GM18909 (cell line): ENCODE measurements around the gene TFB1M.

Experiments used
- ATAC-seq: cut with Tn5 transposase; IDR thresholded peaks from one replicate; pipeline ENCODE4 v1.9.1; 2021; ENCODE audit warnings: mild to moderate bottlenecking; ENCODE audit not compliant: unreplicated experiment, poor library complexity

The TFB1M gene

GRCh38 chr6:155215906-155216305, 98.4 kb downstream of the TFB1M start:
- ATAC-seq = no peak

- no peak for ATAC-seq
These were observed 100.5 kb downstream of the TFB1M start for GRCh38 chr6:155213611-155214372.

GRCh38 chr6:155212616-155213380, 101.5 kb downstream of the TFB1M start:
- no peak for ATAC-seq

GRCh38 chr6:155212106-155212505, 102.2 kb downstream of the TFB1M start:
- no peak for ATAC-seq

DNA sequence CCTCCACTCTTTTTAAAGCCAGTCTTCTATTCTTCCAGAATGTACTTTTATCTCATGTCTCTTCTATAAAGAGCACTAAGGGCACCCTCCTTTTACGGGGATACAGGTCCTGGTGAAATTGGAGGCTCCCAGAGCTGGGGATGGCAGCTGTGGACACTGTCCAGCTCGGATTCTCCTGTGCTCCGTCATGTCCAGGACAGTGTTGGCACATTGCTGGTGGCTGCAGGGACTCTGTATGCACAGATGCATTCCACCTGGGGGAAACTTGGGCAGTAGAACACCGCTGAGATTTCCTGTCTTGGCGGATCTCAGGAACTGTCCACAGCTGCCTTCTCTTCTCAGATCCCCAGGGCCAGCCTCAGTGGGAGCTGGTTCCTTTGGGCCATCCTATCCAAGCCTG, 107.1 kb downstream of the TFB1M start:
- ATAC-seq = no peak
